GM18907 (cell line): ENCODE data around the gene TSC22D4.
"Not testable (repeated sequence)": the region's sequence is repeated elsewhere in the genome, so short reads cannot be mapped to it uniquely, and the experiment has no call there.

Experiments used
- ATAC-seq: cut with Tn5 transposase; IDR thresholded peaks from one replicate; pipeline ENCODE4 v1.9.1; 2021; ENCODE audit warnings: mild to moderate bottlenecking, moderate library complexity; ENCODE audit not compliant: unreplicated experiment

TSC22D4 gene

GRCh38 chr7:100478958-100479660, at the start of gene TSC22D4:
Gene TSC22D4 (minus strand): TSS chr7:100479214. CDS start chr7:100478038, 1,176 bp downstream.
- ATAC-seq, result peak; percentile 68

- ATAC-seq, result not testable (repeated sequence)
Measured at GRCh38 chr7:100528108-100528866, 49.3 kb upstream of the TSC22D4 start.

DNA sequence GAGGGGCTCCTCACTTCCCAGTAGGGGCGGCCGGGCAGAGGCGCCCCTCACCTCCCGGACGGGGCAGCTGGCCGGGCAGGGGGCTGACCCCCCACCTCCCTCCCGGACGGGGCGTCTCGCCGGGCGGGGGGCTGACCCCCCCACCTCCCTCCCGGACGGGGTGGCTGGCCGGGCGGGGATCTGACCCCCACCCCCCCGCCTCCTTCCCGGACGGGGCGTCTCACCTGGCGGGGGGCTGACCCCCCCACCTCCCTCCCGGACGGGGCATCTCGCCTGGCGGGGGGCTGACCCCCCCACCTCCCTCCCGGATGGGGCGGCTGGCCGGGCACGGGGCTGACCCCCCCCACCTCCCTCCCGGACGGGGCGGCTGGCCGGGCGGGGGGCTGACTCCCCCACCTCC, 44.2 kb upstream of the TSC22D4 start:
- ATAC-seq, result not testable (repeated sequence)

- ATAC-seq, result not testable (repeated sequence)
Measured at GRCh38 chr7:100521909-100522593, 43.0 kb upstream of the TSC22D4 start.

GRCh38 chr7:100521076-100521475, 42.1 kb upstream of the TSC22D4 start:
- no peak for ATAC-seq

DNA sequence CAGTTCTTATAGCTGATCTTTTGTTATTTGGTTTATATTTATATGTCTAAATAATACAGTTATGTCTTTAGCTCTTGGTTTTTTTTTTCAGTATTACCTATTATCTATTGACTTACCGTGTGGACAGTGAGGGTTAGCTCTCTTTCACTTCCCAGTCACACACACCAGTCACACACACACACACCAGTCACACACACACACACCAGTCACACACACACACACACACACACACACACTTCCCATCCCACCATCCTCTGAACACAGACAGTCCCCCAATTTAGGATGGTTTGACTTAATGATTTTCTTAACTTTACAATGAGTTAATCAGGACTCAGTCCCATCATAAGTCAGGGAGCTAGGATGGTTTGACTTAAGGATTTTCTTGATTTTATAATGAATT, 41.1 kb upstream of the TSC22D4 start:
- ATAC-seq, result no peak

DNA sequence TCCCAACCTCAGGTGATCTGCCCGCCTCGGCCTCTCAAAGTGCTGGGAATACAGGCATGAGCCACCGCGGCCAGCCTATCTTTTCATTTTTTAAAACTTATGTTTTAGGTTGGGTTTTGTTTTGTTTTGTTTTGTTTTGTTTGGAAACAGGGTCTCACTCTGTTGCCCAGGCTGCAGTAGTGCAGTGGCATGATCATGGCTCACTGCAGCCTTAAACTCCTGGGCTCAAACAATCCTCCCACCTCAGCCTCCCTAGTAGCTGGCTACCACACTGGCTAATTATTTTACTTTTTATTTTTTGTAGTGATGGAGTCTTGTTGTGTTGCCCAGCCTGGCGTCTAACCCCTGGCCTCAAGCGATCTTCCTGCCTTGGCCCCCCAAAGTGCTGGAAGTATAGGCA, 40.6 kb upstream of the TSC22D4 start:
- no peak for ATAC-seq

DNA sequence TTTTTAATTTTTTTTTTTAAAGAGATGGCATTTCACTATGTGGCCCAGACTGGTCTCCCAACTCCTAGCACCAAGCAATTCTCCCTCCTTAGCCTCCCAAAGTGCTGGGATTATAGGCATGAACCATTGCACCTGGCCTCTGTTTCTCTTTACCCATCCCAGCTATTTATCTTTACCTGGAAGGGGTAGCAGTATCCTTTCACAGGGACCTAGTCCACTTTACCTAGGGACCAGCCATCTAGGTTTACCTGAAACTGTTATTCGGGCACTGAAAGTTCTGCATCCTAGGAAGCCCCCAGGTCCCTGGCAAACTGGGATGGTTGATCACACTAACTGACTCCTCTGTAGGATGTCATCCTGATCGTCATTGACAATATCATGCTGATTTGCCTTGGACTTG, 38.3 kb upstream of the TSC22D4 start:
- ATAC-seq, result no peak

- ATAC-seq, result no peak
Measured at GRCh38 chr7:100516135-100516812, 37.3 kb upstream of the TSC22D4 start.

GRCh38 chr7:100515072-100515532, 36.1 kb upstream of the TSC22D4 start:
- no peak for ATAC-seq

GRCh38 chr7:100513212-100513810, 34.3 kb upstream of the TSC22D4 start:
- ATAC-seq, result no peak

- ATAC-seq, result no peak
Measured at GRCh38 chr7:100510437-100511239, 31.6 kb upstream of the TSC22D4 start.

GRCh38 chr7:100509231-100509630, 30.2 kb upstream of the TSC22D4 start:
- ATAC-seq, result no peak

DNA sequence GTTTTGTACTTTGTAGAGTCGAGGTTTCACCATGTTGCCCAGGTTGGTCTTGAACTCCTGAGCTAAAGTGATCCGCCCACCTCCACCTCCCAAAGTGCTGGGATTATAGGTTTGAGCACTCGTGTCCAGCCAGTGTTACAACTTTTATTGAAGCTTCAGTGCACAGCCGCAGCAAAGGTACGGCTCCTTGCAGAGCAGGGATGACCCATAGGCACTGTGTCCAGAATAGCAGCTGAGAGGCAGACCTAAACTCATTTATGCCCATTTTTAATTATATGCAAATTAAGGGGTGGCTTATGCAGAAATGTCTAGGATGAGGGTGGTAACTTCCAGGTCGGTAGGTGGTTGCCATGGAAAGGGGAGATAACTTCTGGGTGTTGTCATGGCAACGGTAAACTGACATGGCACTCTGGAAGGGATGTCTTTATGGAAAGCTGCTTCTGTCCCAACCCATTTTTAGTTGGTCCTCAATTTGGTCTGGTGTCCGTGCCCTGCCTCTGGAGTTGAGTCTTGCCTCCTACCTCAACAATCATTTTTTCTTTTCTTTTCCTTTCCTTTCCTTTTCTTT, 27.4 kb upstream of the TSC22D4 start:
- no peak for ATAC-seq

- ATAC-seq, result no peak
Measured at GRCh38 chr7:100504887-100505611, 26.0 kb upstream of the TSC22D4 start.

- not testable (repeated sequence) for ATAC-seq
Measured at GRCh38 chr7:100504031-100504430, 25.0 kb upstream of the TSC22D4 start.

GRCh38 chr7:100500743-100501142, 21.7 kb upstream of the TSC22D4 start:
- ATAC-seq, result not testable (repeated sequence)

- ATAC-seq, result no peak
Measured at GRCh38 chr7:100496509-100496908, 17.5 kb upstream of the TSC22D4 start.
